Measurements from ENCODE around the gene GNAQ.

DNA sequence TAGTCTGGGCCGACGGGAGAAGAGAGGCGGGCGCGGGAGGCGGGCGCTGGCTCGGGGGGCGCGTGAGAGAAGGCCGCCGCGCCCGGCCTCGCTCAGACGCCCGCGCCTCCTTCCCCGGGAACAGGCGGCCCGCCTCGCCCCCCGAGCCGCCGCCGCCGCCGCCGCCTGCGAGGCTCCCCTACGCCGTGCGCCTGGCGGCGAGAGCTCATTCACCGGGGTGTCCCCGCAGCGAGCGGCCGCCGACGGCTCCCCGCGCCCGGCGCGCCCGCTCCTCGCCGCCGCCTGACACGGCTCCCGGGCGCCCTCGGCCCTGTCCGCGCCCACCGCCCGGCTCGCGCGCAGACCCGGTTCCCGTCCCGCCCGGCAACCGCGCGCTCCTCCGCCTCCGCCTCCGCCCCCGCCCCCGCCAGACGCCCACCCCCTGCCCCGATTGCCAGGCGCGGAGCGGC lies at the start of gene GNAQ:
- TF ChIP-seq, protein P1, sequence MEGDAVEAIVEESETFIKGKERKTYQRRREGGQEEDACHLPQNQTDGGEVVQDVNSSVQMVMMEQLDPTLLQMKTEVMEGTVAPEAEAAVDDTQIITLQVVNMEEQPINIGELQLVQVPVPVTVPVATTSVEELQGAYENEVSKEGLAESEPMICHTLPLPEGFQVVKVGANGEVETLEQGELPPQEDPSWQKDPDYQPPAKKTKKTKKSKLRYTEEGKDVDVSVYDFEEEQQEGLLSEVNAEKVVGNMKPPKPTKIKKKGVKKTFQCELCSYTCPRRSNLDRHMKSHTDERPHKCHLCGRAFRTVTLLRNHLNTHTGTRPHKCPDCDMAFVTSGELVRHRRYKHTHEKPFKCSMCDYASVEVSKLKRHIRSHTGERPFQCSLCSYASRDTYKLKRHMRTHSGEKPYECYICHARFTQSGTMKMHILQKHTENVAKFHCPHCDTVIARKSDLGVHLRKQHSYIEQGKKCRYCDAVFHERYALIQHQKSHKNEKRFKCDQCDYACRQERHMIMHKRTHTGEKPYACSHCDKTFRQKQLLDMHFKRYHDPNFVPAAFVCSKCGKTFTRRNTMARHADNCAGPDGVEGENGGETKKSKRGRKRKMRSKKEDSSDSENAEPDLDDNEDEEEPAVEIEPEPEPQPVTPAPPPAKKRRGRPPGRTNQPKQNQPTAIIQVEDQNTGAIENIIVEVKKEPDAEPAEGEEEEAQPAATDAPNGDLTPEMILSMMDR (IDR thresholded peaks at IDR 0.05): no peak
- TF ChIP-seq EZH2 (IDR thresholded peaks at IDR 0.05; ENCODE audit: borderline replicate concordance, insufficient read depth, low read depth, low read length, poor library complexity, severe bottlenecking): no peak

Data from B cell (primary cell).